GM23338 (cell line): ENCODE data around the gene FFAR3. TPM values are rescaled to one million over a fixed set of nuclear protein-coding genes. Genes with fewer than 3 reads are reported as not detected.

Experiments used
- ATAC-seq: fragments of 200-7000 bp; cut with Tn5 transposase; 3 replicates; pipeline ENCODE4 v1.9.1; 2020
- DNase-seq: peaks from one replicate; pipeline ENCODE4 v3.0.0-alpha.2; 2015; ENCODE audit warnings: low spot score
- H2AFZ ChIP-seq: fragments of 200-600 bp; sonication (generic); 2 replicates; pipeline ENCODE4 v1.8.0; 2016; ENCODE audit warnings: antibody characterized with exemption, mild to moderate bottlenecking, moderate library complexity
- H3F3A ChIP-seq: fragments of 200-600 bp; sonication (generic); replicated peaks from 2 replicates; pipeline ENCODE4 v1.8.0; 2017; ENCODE audit warnings: antibody characterized with exemption, mixed run types, low read depth
- H3K27ac ChIP-seq: fragments of 200-600 bp; sonication (generic); 2 replicates; pipeline ENCODE4 v1.6.1; 2016; ENCODE audit warnings: low read depth
- H3K27me3 ChIP-seq: fragments of 200-600 bp; sonication (generic); 2 replicates; pipeline ENCODE4 v1.8.0; 2016; ENCODE audit warnings: mild to moderate bottlenecking, mixed run types, moderate library complexity; ENCODE audit not compliant: insufficient read depth
- H3K36me3 ChIP-seq: fragments of 200-600 bp; sonication (generic); 2 replicates; pipeline ENCODE4 v1.8.0; 2016; ENCODE audit warnings: mild to moderate bottlenecking; ENCODE audit not compliant: insufficient read depth
- H3K4me1 ChIP-seq: fragments of 200-600 bp; sonication (generic); 2 replicates; pipeline ENCODE4 v1.8.0; 2016; ENCODE audit warnings: mild to moderate bottlenecking, moderate library complexity; ENCODE audit not compliant: insufficient read depth
- H3K4me2 ChIP-seq: fragments of 200-600 bp; sonication (generic); 2 replicates; pipeline ENCODE4 v1.7.1; 2017; ENCODE audit warnings: mixed run types
- H3K4me3 ChIP-seq: fragments of 200-600 bp; sonication (generic); 2 replicates; pipeline ENCODE4 v1.6.1; 2016; ENCODE audit warnings: mixed run types
- H3K79me2 ChIP-seq: fragments of 200-600 bp; sonication (generic); replicated peaks from 2 replicates; pipeline ENCODE4 v1.8.0; 2017; ENCODE audit warnings: mild to moderate bottlenecking; ENCODE audit not compliant: insufficient read depth
- H3K9me2 ChIP-seq: fragments of 200-600 bp; sonication (generic); 2 replicates; pipeline ENCODE4 v1.8.0; 2017; ENCODE audit not compliant: insufficient read depth
- H4K20me1 ChIP-seq: fragments of 200-600 bp; sonication (generic); replicated peaks from 2 replicates; pipeline ENCODE4 v1.8.0; 2017; ENCODE audit warnings: mild to moderate bottlenecking; ENCODE audit not compliant: insufficient read depth
- H3K27ac Mint-ChIP-seq: 2 replicates; pipeline ENCODE4 v1.8.0; 2020; ENCODE audit warnings: inconsistent platforms, mild to moderate bottlenecking, moderate library complexity, mixed read lengths
- H3K27me3 Mint-ChIP-seq: 3 replicates; pipeline ENCODE4 v1.8.0; 2022; ENCODE audit warnings: low read depth, mild to moderate bottlenecking, moderate library complexity, mixed read lengths, inconsistent platforms; ENCODE audit not compliant: insufficient read depth, poor library complexity
- H3K36me3 Mint-ChIP-seq: 3 replicates; pipeline ENCODE4 v1.8.0; 2021; ENCODE audit warnings: low read depth, mild to moderate bottlenecking, inconsistent platforms, moderate library complexity, mixed read lengths
- H3K4me1 Mint-ChIP-seq: 3 replicates; pipeline ENCODE4 v1.8.0; 2020; ENCODE audit warnings: mild to moderate bottlenecking, inconsistent platforms, mixed read lengths
- H3K4me3 Mint-ChIP-seq: 3 replicates; pipeline ENCODE4 v1.8.0; 2021; ENCODE audit warnings: moderate library complexity, mild to moderate bottlenecking, inconsistent platforms, mixed read lengths
- H3K9me3 Mint-ChIP-seq: 3 replicates; pipeline ENCODE4 v1.8.0; 2020; ENCODE audit warnings: moderate library complexity, mild to moderate bottlenecking, inconsistent platforms, mixed read lengths
- CREB1 ChIP-seq: fragments of 250-450 bp; sonication (Bioruptor Pico); IDR thresholded peaks from 2 replicates; pipeline ENCODE4 v1.5.0; 2020; ENCODE audit warnings: low read depth, mild to moderate bottlenecking, moderate library complexity
- CTCF ChIP-seq, 2 experiments: fragments of 200-600 bp in 1 of 2; sonication (generic) in 1 of 2; conservative IDR thresholded peaks; 2 replicates each; pipeline versions ENCODE4 v1.5.1 to v1.6.1; 2016 to 2017; ENCODE audit warnings: antibody characterized with exemption in 2 of 2, low read depth in 2 of 2, mild to moderate bottlenecking in 2 of 2, moderate library complexity in 1 of 2
- EZH2phosphoT487 ChIP-seq: fragments of 200-600 bp; sonication (generic); IDR thresholded peaks from one replicate; pipeline ENCODE4 v1.8.1; 2018; ENCODE audit warnings: antibody characterized with exemption; ENCODE audit not compliant: unreplicated experiment
- JUNB ChIP-seq: IDR thresholded peaks from one replicate; pipeline ENCODE4 v1.6.1; 2016; ENCODE audit warnings: antibody characterized with exemption; ENCODE audit not compliant: unreplicated experiment
- POLR2AphosphoS5 ChIP-seq: IDR thresholded peaks from 2 replicates; pipeline ENCODE4 v1.6.1; 2016; ENCODE audit warnings: antibody characterized with exemption, low read depth
- REST ChIP-seq: IDR thresholded peaks from one replicate; pipeline ENCODE4 v1.6.1; 2018; ENCODE audit warnings: antibody characterized with exemption; ENCODE audit not compliant: unreplicated experiment
- ZNF114 ChIP-seq: fragments of 250-450 bp; sonication (Bioruptor Pico); IDR thresholded peaks from 2 replicates; pipeline ENCODE4 v1.5.0; 2020; ENCODE audit warnings: mild to moderate bottlenecking, moderate library complexity
- ZNF331 ChIP-seq: fragments of 250-450 bp; sonication (Bioruptor Pico); IDR thresholded peaks from 2 replicates; pipeline ENCODE4 v1.5.0; 2020; ENCODE audit warnings: low read depth, mild to moderate bottlenecking, moderate library complexity
- ZNF462 ChIP-seq: fragments of 250-450 bp; sonication (Bioruptor Pico); IDR thresholded peaks from 2 replicates; pipeline ENCODE4 v1.5.0; 2020; ENCODE audit warnings: mild to moderate bottlenecking, moderate library complexity
- polyA plus RNA-seq: library from polyadenylated mRNA; unstranded; fragments of >200 nt; fragmentation: Nextera tagmentation; extraction: Ambion mirVana; gene quantifications from 2 replicates; pipeline ENCODE4 v1.2.1, GENCODE V29; 2016
- total RNA-seq: library from RNA; depleted of rRNA; stranded (reverse); fragments of >200 nt; shearing (Covaris generic); gene quantifications from 2 replicates; pipeline ENCODE4 v1.2.3, GENCODE V29; 2014

The FFAR3 gene
- total and polyA plus RNA-seq, 2 experiments from 2014 or later: 0.35 TPM; not detected in 1

- H3K9me2 ChIP-seq: no peaks in the 10 kb centered on the region
- Mint-ChIP-seq H3K4me3 (no peak overlapping the region), H3K9me3 (peaks cover 3% of the 10 kb centered on the region; the same call in 1 of the 3 replicates), H3K27ac (no peak overlapping the region), H3K36me3 (no peaks in the 10 kb centered on the region), H3K4me1 (no peaks in the 10 kb centered on the region), H3K27me3 (peaks cover 11% of the 10 kb centered on the region)
- no peak overlapping the region for H3K27ac ChIP-seq
- H3F3A ChIP-seq: no peaks in the 10 kb centered on the region
- TF ChIP-seq CREB1: no peak
- no peak for TF ChIP-seq CTCF (conservative IDR thresholded peaks at IDR 0.05; ENCODE audit: low read depth in 2 of 2)
- TF ChIP-seq JUNB: no peak
- TF ChIP-seq POLR2AphosphoS5: no peak
- no peak for TF ChIP-seq ZNF114 (CRISPR knock-in tag)
- no peak overlapping the region for H3K4me2 ChIP-seq
- no peaks in the 10 kb centered on the region for H4K20me1 ChIP-seq
- no peaks in the 10 kb centered on the region for H3K79me2 ChIP-seq
- H3K4me3 ChIP-seq: no peak overlapping the region
- no peak for DNase-seq
- no peaks in the 10 kb centered on the region for H3K36me3 ChIP-seq
- no peaks in the 10 kb centered on the region for H3K27me3 ChIP-seq
- H3K4me1 ChIP-seq: no peaks in the 10 kb centered on the region
- no peak for ATAC-seq
- no peak overlapping the region for H2AFZ ChIP-seq
Measured at GRCh38 chr19:35407619-35408018, 49.4 kb downstream of the FFAR3 start.

- Histone ChIP-seq H2AFZ (no peak overlapping the region), H3K4me1 (no peaks in the 10 kb centered on the region), H3K79me2 (no peaks in the 10 kb centered on the region), H4K20me1 (no peaks in the 10 kb centered on the region), H3F3A (no peaks in the 10 kb centered on the region), H3K27me3 (no peaks in the 10 kb centered on the region), H3K27ac (no peak overlapping the region), H3K36me3 (no peaks in the 10 kb centered on the region), H3K9me2 (no peaks in the 10 kb centered on the region), H3K4me3 (no peak overlapping the region), H3K4me2 (no peak overlapping the region)
- no peak overlapping the region for H3K27ac Mint-ChIP-seq
- ATAC-seq: no peak
- H3K9me3 Mint-ChIP-seq: peaks cover 3% of the 10 kb centered on the region; the same call in 1 of the 3 replicates
- no peak for DNase-seq
- H3K4me1 Mint-ChIP-seq: no peaks in the 10 kb centered on the region
- no peak overlapping the region for H3K4me3 Mint-ChIP-seq
- no peaks in the 10 kb centered on the region for H3K36me3 Mint-ChIP-seq
- H3K27me3 Mint-ChIP-seq: peaks cover 9% of the 10 kb centered on the region
- TF ChIP-seq JUNB (no peak), ZNF114 (CRISPR knock-in tag) (no peak), POLR2AphosphoS5 (no peak), ZNF331 (CRISPR knock-in tag) (no peak), ZNF462 (CRISPR knock-in tag) (no peak), EZH2phosphoT487 (no peak), REST (no peak)
Measured at GRCh38 chr19:35408284-35409171, 50.3 kb downstream of the FFAR3 start.
